Activated CD8-positive, alpha-beta memory T cell treated with anti-CD3 and anti-CD28 coated beads for 1 hour (primary cell): Measurements from ENCODE around the gene KSR1.

ENCODE experiments used
- DNase-seq, 2 donors: peaks; one replicate each; pipeline ENCODE4 v3.0.0-alpha.2; 2020; ENCODE audit warnings: low read depth in 1 of 2; ENCODE audit errors: extremely low read depth in 1 of 2

KSR1 gene

DNA sequence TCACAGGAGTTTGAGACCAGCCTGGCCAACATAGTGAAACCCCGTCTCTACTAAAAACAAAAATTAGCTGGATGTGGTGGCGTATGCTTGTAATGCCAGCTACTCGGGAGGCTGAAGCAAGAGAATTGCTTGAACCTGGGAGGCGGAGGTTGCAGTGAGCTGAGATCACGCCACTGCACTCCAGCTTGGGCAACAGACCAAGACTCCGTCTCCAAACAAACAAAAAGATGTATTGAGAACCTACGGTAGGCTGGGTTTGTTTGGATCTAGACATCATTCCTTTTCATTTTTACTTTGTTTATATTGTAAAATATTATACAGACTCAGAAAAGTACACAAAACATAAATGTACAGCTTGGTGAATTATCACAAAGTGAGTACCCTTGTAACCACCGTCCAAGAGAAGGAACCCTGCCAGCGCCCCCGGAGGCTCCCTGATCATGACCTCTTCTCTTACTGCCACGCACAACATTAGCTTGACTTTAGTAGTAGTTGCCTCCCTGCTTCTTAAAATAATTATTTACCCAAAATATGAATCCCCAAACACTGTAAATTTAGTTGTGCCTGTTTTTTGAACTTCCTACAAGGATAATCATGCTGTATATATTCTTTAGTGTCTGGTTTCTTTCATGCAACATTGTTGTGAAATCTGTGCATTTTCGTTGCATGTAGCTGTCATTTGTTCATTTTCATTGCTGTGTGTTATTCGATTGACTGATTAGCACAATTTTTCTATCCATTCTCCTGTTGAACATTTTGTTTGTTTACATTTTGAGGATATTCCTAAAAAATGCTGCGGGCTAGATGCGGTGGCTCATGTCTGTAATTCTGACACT, 56.5 kb downstream of the KSR1 start:
- no peak for DNase-seq

- no peak for DNase-seq
Measured at GRCh38 chr17:27513849-27514248, 57.6 kb downstream of the KSR1 start.

DNA sequence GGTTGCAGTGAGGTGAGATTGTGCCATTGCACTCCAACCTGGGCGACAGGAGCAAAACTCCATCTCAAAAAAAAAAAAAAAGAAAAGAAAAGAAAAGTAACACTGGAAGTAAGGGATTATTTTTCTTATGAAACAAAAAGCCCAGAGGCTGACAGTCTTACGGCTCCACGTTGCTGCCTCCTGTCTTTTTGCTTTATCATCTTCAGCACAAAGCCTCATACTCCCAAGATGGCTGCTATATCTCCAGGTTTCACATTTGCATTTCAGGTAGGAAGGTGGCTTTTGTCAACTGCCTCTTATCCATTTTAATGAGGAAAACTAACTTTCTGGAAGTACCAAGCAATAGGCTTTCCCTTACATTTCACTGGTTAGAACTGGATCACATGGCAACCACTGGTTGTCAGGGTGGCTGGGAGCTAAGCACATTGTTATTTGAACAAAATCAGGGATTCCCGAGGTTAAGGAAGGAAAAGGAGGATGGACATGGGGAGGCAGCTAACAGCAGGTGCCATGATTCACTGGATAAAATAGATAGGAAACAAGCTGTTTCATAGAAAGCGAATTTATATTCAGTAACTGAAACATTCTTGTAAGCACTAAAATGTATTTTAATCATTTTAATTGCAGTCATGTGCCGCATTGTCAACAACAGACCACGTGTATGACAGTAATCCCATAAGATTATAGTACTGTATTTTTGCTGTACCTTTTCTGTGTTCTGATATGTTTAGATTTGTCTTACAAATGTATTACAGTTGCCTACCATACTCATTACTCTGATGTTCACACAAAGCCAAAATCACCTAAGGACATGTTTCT, 58.6 kb downstream of the KSR1 start:
- DNase-seq, result no peak

- DNase-seq, result no peak
Measured at GRCh38 chr17:27518048-27518447, 61.8 kb downstream of the KSR1 start.

DNA sequence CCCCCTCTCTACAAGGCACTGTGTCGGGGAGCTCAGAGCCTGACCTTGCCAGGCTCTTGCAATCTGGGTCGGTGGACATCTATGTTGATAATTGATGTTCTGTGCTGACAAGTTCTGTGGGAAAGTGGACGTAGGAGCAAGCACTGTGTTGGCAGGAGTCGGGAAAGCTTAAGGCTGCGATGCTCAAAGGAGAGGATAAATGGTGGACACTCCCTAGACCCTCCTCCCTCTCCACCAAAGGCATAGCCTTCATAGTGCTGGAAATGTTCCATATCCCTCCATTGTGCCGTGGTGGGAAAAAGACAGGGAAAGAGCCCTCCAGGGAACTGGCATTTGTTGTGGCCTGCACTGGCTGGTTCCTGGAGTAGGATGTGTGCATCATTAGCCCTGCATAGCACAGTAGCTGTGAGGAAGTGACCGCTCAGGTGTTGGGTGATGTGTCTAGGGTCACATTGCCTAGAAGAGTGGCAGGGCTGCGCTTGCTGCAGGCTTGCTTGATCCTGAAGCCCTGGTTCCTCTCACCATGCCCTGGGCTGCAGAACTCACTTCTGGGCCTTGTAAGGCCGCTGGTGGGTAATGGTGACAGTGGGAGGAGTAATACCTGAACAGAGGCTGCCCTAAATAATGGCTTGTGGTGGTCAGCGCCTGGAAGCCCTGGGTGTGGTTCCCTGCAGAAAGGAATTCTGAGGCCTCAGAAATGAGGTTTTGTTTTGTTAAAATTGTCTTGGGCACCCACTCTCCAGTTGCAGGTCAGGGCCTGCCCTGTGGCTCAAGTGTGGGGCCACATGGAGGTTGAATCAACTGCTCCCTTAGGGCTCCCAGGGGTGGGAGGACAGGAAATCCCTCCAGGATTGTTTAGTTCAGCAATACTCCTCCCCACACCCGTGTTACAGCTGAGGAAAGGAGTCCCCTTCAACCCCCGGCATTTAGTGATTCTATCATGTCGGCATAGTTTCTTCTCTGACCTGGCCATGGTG, 62.6 kb downstream of the KSR1 start:
- no peak for DNase-seq

DNA sequence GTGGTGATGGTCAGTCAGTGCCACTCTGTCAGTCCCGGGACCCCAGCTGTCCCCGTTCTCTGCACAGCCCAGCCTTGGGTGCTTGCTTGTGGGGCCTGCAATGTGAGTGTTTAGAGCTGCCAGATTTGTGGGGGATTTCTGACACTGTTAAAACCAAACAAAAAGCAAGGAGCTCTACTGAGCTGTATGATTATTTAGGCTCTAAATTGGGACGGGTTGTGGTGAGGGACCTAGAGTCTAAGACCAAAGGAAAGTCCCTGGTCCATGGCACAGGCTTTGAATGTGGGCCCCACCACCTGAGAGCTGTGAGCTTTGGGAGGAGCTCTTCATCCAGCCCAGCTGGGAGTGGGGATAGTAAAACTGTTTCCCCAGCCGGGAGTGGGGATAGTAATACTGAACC, 63.3 kb downstream of the KSR1 start:
- no peak for DNase-seq

DNA sequence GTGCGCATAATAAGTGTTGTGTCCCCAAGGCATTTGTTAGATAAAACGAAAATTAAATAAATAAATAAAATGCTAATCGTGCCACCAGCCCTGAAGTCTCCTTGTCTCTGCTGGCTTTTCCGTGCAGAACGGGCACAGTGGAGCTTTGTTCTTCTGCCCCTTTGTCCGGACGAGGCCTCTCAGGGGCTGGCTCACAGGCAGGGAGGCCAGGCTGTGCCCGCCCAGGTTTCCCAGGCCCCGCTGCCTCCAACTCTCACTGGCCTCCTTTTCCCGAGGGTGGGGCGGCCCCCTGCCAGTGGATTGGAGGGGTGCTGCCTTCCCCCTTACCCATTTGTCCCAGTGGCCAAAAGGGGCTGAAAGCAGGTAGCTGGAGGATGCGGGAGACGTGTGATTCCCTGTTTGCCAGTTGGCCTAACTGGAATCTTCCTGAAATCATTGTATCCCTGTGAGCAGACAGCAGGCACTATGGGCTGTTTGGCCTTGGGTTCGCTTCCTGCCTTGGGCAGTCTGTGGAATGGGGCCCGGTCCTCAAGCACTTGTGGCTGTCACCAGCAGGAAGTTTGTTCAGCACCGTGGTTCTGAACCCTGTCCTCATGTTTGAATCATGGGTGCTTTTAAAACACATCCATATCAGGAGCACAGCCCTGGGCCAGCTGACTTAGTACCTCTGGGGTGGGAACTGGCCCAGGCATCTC, 64.4 kb downstream of the KSR1 start:
- DNase-seq, result no peak

DNA sequence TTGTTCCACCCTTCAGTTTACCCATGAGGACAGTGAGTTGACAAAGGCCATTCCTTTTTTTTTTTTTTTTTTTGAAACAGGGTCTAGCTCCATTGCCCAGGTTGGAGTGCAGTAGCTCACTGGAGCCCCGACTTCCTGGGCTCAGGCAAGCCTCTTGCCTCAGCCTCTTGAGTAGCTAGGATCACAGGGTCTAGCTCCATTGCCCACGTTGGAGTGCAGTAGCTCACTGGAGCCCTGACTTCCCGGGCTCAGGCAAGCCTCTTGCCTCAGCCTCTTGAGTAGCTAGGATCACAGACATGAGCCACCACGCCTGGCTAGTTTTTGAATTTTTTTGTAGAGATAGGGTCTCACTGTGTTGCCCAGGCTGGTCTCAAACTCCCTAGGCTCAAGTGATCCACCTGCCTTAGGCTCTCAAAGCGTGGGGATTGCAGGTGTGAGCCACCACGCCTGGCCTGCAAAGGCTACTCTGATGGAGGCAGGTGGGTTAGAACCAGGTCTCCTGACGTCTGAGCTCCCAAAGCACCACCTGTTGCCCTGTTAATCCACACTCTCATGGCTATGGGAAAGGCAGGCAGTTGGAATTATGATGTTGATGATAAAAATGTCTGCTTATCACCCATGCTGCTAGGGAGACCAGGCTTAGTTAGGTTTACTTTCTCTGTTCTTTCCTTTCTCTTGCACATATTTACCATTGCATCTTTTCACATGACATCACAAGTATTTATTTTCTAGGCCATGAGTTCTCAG, 65.2 kb downstream of the KSR1 start:
- DNase-seq, result no peak

DNA sequence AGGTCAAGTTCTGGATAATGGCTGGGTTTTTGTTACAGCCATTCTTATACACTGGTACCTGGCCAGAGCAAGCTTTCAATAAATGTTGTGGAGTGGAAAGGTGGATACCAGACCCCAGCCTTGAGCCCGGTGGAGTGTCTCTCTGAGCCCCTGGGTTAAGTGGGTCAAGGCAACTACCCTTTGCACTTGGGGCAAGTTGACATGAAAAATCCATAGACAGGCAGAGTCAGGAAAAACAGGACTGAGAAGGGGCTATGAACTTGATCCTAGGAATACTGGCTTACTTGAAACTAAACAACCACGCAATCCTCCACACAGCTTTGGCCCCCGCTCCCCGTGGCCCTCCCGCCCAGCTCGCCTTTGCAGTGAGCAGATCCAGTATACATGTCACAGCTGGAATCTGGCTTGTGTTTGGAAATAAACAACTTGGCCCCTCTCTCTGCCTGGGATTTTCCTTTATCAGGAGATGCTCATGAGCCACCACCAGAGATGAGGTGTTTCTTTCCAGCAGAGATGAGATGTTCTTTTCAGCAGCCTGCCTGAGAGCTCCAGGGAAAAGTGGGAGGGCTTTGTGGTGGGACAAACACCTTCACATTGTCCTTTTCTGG, 65.9 kb downstream of the KSR1 start:
- no peak for DNase-seq

DNA sequence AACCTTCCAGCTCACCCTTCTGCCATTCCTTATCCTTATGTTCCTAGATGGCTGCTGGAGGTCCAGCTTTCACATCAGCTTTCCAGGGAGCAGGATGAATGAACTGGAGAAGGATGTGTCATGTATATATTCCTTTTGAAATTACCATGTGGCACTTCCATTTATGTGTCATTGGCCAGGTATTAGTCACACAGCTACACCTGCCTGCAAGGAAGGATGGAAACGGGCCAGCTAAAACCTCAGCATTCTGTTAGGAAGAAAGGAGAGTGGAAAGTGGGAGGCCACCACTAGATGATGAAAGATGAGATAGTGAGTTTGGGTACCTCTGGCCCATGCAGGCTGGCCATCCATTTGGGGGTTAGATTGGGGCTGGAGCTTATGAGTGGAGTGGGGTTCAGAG, 67.5 kb downstream of the KSR1 start:
- no peak for DNase-seq

GRCh38 chr17:27524594-27524993, 68.3 kb downstream of the KSR1 start:
- DNase-seq, result no peak

- DNase-seq, result no peak
Measured at GRCh38 chr17:27525316-27525715, 69.1 kb downstream of the KSR1 start.

- DNase-seq, result no peak
Measured at GRCh38 chr17:27525836-27526603, 69.8 kb downstream of the KSR1 start.

DNA sequence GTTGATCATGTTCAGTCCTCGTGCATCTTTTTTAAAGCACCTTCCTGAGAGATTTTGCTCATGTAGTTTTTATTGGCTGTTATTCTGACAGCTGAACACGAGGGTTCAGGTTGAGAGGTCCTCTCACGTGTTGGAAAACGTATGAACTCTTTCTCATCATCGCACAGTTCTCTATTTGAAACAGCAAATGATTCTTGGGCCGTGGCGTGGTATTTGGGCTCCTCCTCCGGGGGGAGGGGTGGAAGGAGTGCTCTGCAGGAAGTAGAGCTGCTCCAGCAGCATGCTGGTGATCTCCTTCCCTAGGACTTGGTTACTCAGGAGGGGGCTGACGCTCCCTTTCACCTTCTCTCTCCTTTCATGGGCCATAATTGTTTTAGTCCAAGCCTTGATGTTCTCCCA, 70.4 kb downstream of the KSR1 start:
- no peak for DNase-seq

DNA sequence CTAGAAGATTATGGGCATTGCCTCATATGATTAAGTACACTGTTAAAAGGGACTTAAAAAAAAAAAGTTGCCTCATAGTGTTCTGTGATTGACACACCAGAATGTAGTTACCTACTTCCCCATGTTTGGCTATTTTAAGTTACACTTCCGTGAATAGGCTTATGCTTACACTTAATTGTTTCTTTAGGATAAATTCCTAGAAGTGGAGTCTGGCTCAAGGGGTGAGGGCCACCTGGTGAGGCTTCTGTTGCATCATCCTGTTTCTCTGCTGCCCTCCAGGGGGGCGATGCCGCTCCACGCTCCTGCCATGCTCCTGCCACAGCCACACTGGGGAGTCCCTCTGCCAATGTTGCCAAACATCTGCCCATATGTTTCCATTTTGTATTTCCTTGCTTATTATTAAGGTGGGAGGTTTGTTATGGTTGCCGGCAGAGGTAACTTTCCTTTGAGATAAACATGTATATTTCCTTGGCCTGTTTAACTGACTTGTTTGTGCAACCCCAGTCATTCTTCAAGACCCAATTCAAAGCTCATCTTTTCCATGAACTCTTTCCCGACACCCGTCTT, 73.1 kb downstream of the KSR1 start:
- DNase-seq, result no peak

DNA sequence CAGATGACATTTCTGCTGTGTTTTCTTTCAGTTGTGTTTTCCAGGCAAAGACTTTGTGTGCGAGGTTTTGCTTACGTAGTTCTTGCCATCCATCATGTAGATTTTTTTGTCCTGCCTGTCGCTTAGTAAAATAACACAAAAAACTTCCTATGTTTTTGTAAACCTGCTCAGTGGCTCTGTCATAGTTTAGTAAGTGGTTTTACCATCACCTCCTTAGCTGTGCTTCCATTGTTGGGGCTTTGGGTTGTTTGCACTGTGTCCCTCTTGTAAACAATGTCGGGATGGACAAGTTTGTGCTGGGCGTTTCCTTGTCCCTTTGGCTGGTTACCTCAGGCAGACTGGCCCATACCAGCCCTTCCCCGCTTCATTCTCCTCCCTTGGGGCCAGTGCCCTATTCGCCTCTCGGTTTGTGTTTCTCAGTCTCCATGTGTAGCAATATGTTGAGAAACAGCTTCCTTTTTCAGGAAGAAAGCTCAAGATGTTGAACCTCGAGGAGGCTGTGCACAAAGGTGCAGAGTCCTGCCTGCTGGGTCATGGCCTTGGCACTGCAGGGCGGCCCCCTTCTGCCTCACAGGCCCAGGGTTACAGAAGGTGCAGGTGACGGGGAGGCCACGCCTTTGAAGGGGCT, 74.6 kb downstream of the KSR1 start:
- no peak for DNase-seq

DNA sequence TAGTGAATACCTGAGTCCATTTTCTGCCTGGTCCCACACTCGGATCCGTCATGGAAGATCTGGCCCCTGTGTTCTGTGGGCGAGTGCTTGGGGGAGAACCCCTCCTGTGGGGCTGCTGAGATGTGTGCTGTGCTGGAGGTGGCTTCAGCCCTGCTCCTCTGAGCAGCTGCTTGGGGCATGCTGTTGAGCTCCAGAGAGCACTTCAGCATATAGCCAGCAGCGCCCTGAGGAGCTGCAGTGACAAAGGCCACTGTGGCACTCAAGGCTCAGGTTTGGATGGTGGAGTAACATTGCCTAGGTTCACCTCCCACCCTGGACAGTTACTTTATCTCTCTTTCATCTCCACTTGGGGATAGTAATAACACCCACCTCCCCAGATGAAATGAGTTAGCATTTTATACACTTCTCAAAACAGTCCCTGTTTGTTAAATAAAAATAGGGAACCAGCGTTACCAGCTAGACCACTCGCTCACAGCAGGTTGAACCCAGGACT, 75.3 kb downstream of the KSR1 start:
- no peak for DNase-seq
